ENCODE data around the gene ADPRH. TPM values are rescaled to one million over a fixed set of nuclear protein-coding genes. Genes with fewer than 3 reads are reported as not detected.

The ADPRH gene
- total and polyA plus RNA-seq, 4 experiments from 2014 or later: 1.2 to 3.4 (median 1.7) TPM

GRCh38 chr3:119541547-119541946 lies 37.7 kb upstream of the ADPRH start:
- no peak overlapping the region for H3K4me3 Mint-ChIP-seq
- DNase-seq: no peak
- intact Hi-C loops (cut with micrococcal nuclease): no loop called here
- Histone ChIP-seq H3K9me3 (ENCODE audit: control insufficient read depth in 1 of 2, low read length in 2 of 2) (no peaks in the 10 kb centered on the region), H3K27ac (ENCODE audit: low read depth, low read length) (no peak overlapping the region), H3K4me3 (ENCODE audit: low read length in 2 of 2) (no peak overlapping the region), H3K36me3 (ENCODE audit: insufficient read depth, low read length) (no peaks in the 10 kb centered on the region), H3K27me3 (ENCODE audit: insufficient read depth, low read length) (no peaks in the 10 kb centered on the region), H3K4me1 (ENCODE audit: insufficient read depth, low read length) (no peaks in the 10 kb centered on the region)
- H3K36me3 Mint-ChIP-seq: no peaks in the 10 kb centered on the region
- peak overlapping the region in 1 of 7 donors; percentile 38 for H3K27ac Mint-ChIP-seq
- H3K4me1 Mint-ChIP-seq: no peaks in the 10 kb centered on the region
- CTCF ChIA-PET (ENCODE audit: partially characterized antibody): no interaction called here
- H3K9me3 Mint-ChIP-seq: no peaks in the 10 kb centered on the region
- POLR2A ChIA-PET (ENCODE audit: partially characterized antibody): no interaction called here
- peaks cover 0 to 2% of the 10 kb centered on the region in 2 donors for H3K27me3 Mint-ChIP-seq

DNA sequence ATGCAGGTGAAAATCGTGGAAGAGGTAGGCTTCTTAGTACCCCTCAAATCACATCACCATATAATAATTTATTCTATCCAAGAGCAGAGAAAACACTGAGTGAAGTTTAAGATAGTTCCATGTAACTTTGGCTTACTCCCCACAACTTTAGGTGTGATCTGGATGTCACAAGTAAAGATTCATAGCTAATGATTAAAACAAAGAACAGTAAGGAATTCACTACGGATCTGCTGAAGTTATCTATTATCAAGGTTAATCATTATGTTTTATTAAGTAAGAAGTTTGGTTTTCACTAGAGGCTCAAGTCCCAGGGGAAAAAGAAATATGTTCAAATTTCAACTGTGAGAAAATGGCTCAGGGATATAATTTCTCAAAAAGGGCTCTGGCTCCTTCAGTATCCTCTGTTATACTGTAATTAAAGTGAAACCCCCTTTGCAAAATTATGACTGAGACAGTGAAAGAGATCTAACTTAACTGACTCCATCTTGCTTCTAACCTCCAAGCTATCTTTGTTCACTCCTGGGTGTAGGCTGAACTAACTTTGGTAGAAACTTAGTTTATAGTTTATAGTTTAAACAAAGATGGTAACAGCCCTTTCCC lies 37.0 kb upstream of the ADPRH start:
- Histone ChIP-seq H3K4me3 (ENCODE audit: low read length in 2 of 2) (no peak overlapping the region), H3K27me3 (ENCODE audit: insufficient read depth, low read length) (no peaks in the 10 kb centered on the region), H3K27ac (ENCODE audit: low read depth, low read length) (no peak overlapping the region), H3K4me1 (ENCODE audit: insufficient read depth, low read length) (no peaks in the 10 kb centered on the region), H3K9me3 (ENCODE audit: control insufficient read depth in 1 of 2, low read length in 2 of 2) (no peaks in the 10 kb centered on the region), H3K36me3 (ENCODE audit: insufficient read depth, low read length) (no peaks in the 10 kb centered on the region)
- H3K4me1 Mint-ChIP-seq: no peaks in the 10 kb centered on the region
- no peak overlapping the region for H3K27ac Mint-ChIP-seq
- no peaks in the 10 kb centered on the region for H3K9me3 Mint-ChIP-seq
- H3K27me3 Mint-ChIP-seq: peaks cover 0 to 2% of the 10 kb centered on the region in 2 donors
- H3K4me3 Mint-ChIP-seq: no peak overlapping the region
- no peak for DNase-seq
- no peaks in the 10 kb centered on the region for H3K36me3 Mint-ChIP-seq
- CTCF ChIA-PET (ENCODE audit: partially characterized antibody): interaction anchor here (0.5 kb wide), 1 partner anchor 673 kb away, joined by 3 read pairs; no protein-coding TSS in a partner anchor
- intact Hi-C loops (cut with micrococcal nuclease): no loop called here
- POLR2A ChIA-PET (ENCODE audit: partially characterized antibody): no interaction called here

- no peaks in the 10 kb centered on the region for H3K4me1 Mint-ChIP-seq
- H3K36me3 Mint-ChIP-seq: no peaks in the 10 kb centered on the region
- POLR2A ChIA-PET (ENCODE audit: partially characterized antibody): no interaction called here
- no peak overlapping the region for H3K27ac Mint-ChIP-seq
- Histone ChIP-seq H3K27me3 (ENCODE audit: insufficient read depth, low read length) (no peaks in the 10 kb centered on the region), H3K4me1 (ENCODE audit: insufficient read depth, low read length) (no peaks in the 10 kb centered on the region), H3K27ac (ENCODE audit: low read depth, low read length) (no peak overlapping the region), H3K4me3 (ENCODE audit: low read length in 2 of 2) (no peak overlapping the region), H3K36me3 (ENCODE audit: insufficient read depth, low read length) (no peaks in the 10 kb centered on the region), H3K9me3 (ENCODE audit: control insufficient read depth in 1 of 2, low read length in 2 of 2) (no peaks in the 10 kb centered on the region)
- CTCF ChIA-PET (ENCODE audit: partially characterized antibody): interaction anchor here (0.7 kb wide), 1 partner anchor 10 kb away, joined by 3 read pairs; no protein-coding TSS in a partner anchor
- DNase-seq: no peak
- H3K27me3 Mint-ChIP-seq: peaks cover 0 to 2% of the 10 kb centered on the region in 2 donors
- intact Hi-C loops (cut with micrococcal nuclease): no loop called here
- H3K4me3 Mint-ChIP-seq: no peak overlapping the region
- H3K9me3 Mint-ChIP-seq: no peaks in the 10 kb centered on the region
Measured at GRCh38 chr3:119543147-119543546, 36.1 kb upstream of the ADPRH start.

DNA sequence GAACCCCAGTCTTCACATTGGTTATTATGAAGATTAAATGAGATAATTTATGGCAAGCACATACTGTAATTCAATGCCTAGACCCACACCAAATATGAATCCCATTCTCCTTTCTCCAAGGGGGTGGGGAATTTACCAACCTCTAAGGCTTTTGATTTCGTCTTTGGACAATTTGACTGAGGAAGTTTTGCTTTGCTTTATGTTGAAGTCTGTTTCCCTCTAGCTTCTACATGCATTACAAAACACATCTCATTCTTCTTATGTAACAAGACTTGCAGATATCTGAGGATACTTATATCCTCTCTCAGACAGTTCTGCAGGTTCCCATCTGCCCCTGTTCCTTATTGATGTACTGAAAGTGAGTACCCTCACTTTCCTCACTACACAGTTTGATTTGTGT lies 32.1 kb upstream of the ADPRH start:
- ChIA-PET POLR2A (ENCODE audit: partially characterized antibody) (no interaction called here), CTCF (ENCODE audit: partially characterized antibody) (no interaction called here)
- H3K36me3 ChIP-seq (ENCODE audit: insufficient read depth, low read length): no peaks in the 10 kb centered on the region
- H3K4me3 Mint-ChIP-seq: no peak overlapping the region
- no peaks in the 10 kb centered on the region for H3K9me3 ChIP-seq (ENCODE audit: control insufficient read depth in 1 of 2, low read length in 2 of 2)
- DNase-seq: no peak
- intact Hi-C loops (cut with micrococcal nuclease): no loop called here
- no peaks in the 10 kb centered on the region for H3K36me3 Mint-ChIP-seq
- H3K27me3 Mint-ChIP-seq: peaks cover 0 to 2% of the 10 kb centered on the region in 2 donors
- H3K4me3 ChIP-seq (ENCODE audit: low read length in 2 of 2): no peak overlapping the region
- no peaks in the 10 kb centered on the region for H3K9me3 Mint-ChIP-seq
- no peak overlapping the region for H3K27ac ChIP-seq (ENCODE audit: low read depth, low read length)
- H3K27me3 ChIP-seq (ENCODE audit: insufficient read depth, low read length): no peaks in the 10 kb centered on the region
- H3K4me1 ChIP-seq (ENCODE audit: insufficient read depth, low read length): no peaks in the 10 kb centered on the region
- no peak overlapping the region for H3K27ac Mint-ChIP-seq
- no peaks in the 10 kb centered on the region for H3K4me1 Mint-ChIP-seq

- no peak overlapping the region for H3K4me3 Mint-ChIP-seq
- no peaks in the 10 kb centered on the region for H3K4me1 Mint-ChIP-seq
- no peaks in the 10 kb centered on the region for H3K36me3 Mint-ChIP-seq
- CTCF ChIA-PET (ENCODE audit: partially characterized antibody): no interaction called here
- Histone ChIP-seq H3K9me3 (ENCODE audit: control insufficient read depth in 1 of 2, low read length in 2 of 2) (no peaks in the 10 kb centered on the region), H3K27me3 (ENCODE audit: insufficient read depth, low read length) (no peaks in the 10 kb centered on the region), H3K36me3 (ENCODE audit: insufficient read depth, low read length) (no peaks in the 10 kb centered on the region), H3K27ac (ENCODE audit: low read depth, low read length) (no peak overlapping the region), H3K4me3 (ENCODE audit: low read length in 2 of 2) (no peak overlapping the region), H3K4me1 (ENCODE audit: insufficient read depth, low read length) (no peaks in the 10 kb centered on the region)
- POLR2A ChIA-PET (ENCODE audit: partially characterized antibody): no interaction called here
- no peaks in the 10 kb centered on the region for H3K9me3 Mint-ChIP-seq
- no peaks in the 10 kb centered on the region for H3K27me3 Mint-ChIP-seq
- intact Hi-C loops (cut with micrococcal nuclease): no loop called here
- no peak overlapping the region for H3K27ac Mint-ChIP-seq
- no peak for DNase-seq
Measured at GRCh38 chr3:119548341-119548740, 31.0 kb upstream of the ADPRH start.

DNA sequence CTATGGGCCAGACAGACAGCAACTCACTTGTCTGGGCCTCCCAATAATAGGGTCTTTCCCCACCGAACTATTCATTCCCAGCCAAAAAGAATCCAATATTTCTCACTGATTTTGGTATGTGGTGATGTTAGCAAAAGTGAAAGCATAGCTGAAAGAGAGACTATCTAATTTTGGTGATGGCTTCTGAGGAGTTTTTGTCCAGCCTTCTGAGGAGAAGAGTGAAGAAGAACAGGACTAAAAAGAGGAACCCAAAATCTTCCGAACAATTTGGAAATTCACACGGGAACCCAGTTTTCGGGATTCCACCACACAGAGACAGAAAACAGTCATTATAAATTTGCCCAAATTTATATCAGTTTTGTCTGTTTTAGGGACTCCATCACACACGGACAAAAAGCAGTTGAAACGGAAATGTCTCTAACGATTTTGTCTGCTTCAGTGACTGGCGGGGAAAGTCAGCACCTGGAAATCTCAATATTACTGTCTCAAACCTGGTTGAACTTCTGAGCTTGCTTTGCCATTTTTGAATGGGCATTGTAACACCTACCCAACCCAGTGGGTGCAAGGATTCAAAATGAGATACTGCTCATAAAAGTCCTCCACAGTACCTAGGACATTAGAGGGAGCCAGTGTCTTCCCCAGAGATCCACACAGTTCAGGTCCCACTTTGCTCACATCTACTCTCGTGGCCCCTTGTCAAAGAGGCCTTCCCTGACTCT lies 28.9 kb upstream of the ADPRH start:
- CTCF ChIA-PET (ENCODE audit: partially characterized antibody): no interaction called here

GRCh38 chr3:119551598-119551997 lies 27.7 kb upstream of the ADPRH start:
- Mint-ChIP-seq H3K4me3 (no peak overlapping the region), H3K36me3 (no peaks in the 10 kb centered on the region), H3K27me3 (no peaks in the 10 kb centered on the region), H3K9me3 (no peaks in the 10 kb centered on the region), H3K27ac (peak overlapping the region in 1 of 7 donors; percentile 32), H3K4me1 (peaks cover 0 to 2% (median 0%) of the 10 kb centered on the region in 4 donors)
- Histone ChIP-seq H3K4me3 (ENCODE audit: low read length in 2 of 2) (no peak overlapping the region), H3K27me3 (ENCODE audit: insufficient read depth, low read length) (no peaks in the 10 kb centered on the region), H3K27ac (ENCODE audit: low read depth, low read length) (no peak overlapping the region), H3K9me3 (ENCODE audit: control insufficient read depth in 1 of 2, low read length in 2 of 2) (no peaks in the 10 kb centered on the region), H3K36me3 (ENCODE audit: insufficient read depth, low read length) (no peaks in the 10 kb centered on the region), H3K4me1 (ENCODE audit: insufficient read depth, low read length) (no peaks in the 10 kb centered on the region)
- no peak for DNase-seq
- intact Hi-C loops (cut with micrococcal nuclease): no loop called here
- ChIA-PET POLR2A (ENCODE audit: partially characterized antibody) (no interaction called here), CTCF (ENCODE audit: partially characterized antibody) (interaction anchor here (0.7 kb wide), 1 partner anchor 44 kb away, joined by 5 read pairs; no protein-coding TSS in a partner anchor)

More for the DNA sequence above, 28.9 kb upstream of the ADPRH start:
- Mint-ChIP-seq H3K36me3 (no peaks in the 10 kb centered on the region), H3K27me3 (no peaks in the 10 kb centered on the region), H3K4me3 (no peak overlapping the region), H3K4me1 (no peaks in the 10 kb centered on the region), H3K9me3 (no peaks in the 10 kb centered on the region), H3K27ac (peak overlapping the region in 1 of 7 donors; percentile 82)
- Histone ChIP-seq H3K27ac (ENCODE audit: low read depth, low read length) (no peak overlapping the region), H3K4me1 (ENCODE audit: insufficient read depth, low read length) (no peaks in the 10 kb centered on the region), H3K27me3 (ENCODE audit: insufficient read depth, low read length) (no peaks in the 10 kb centered on the region), H3K36me3 (ENCODE audit: insufficient read depth, low read length) (no peaks in the 10 kb centered on the region), H3K9me3 (ENCODE audit: control insufficient read depth in 1 of 2, low read length in 2 of 2) (no peaks in the 10 kb centered on the region), H3K4me3 (ENCODE audit: low read length in 2 of 2) (no peak overlapping the region)
- POLR2A ChIA-PET (ENCODE audit: partially characterized antibody): no interaction called here
- intact Hi-C loops (cut with micrococcal nuclease): no loop called here
- DNase-seq: no peak

All from CD4-positive, alpha-beta memory T cell (primary cell).